ENCODE measurements around the gene EXOC6.

- TF ChIP-seq GATA2 (IDR thresholded peaks at IDR 0.05; ENCODE audit: low read depth, low read length) (no peak), GATA3 (IDR thresholded peaks at IDR 0.05; ENCODE audit: low read depth, low read length) (no peak)
Observed at GRCh38 chr10:93061594-93062513, 213.5 kb downstream of the EXOC6 start.
